Gastroesophageal sphincter (tissue), 4 donors: Measurements from ENCODE around the gene TNFAIP6. TPM values are rescaled to one million over a fixed set of nuclear protein-coding genes. Genes with fewer than 3 reads are reported as not detected.

Source experiments
- ATAC-seq: fragments of 150-250 bp; one replicate; pipeline ENCODE4 v1.9.1; 2016; ENCODE audit warnings: mild to moderate bottlenecking, moderate library complexity
- H3K27ac ChIP-seq, 4 donors: fragments of 200-600 bp; sonication (generic) in 3 of 4; 1 replicate in 3 of 4; 2 replicates in 1 of 4; pipeline ENCODE4 v1.5.1; 2016 to 2019
- H3K27me3 ChIP-seq: fragments of 200-600 bp; sonication (generic); one replicate; pipeline ENCODE4 v1.5.1; 2019
- H3K36me3 ChIP-seq, 2 donors: fragments of 200-600 bp; sonication (generic); one replicate each; pipeline ENCODE4 v1.5.1; 2019; ENCODE audit warnings: control low read depth in 1 of 2
- H3K4me1 ChIP-seq, 3 donors: fragments of 200-600 bp; sonication (generic); 1 replicate in 2 of 3; 2 replicates in 1 of 3; pipeline ENCODE4 v1.5.1; 2016 to 2019; ENCODE audit warnings: control low read depth in 2 of 3
- H3K4me3 ChIP-seq, 2 donors: fragments of 200-600 bp; sonication (generic); one replicate each; pipeline ENCODE4 v1.5.1; 2019; ENCODE audit warnings: mild to moderate bottlenecking in 1 of 2, moderate library complexity in 1 of 2
- H3K9me3 ChIP-seq, 3 donors: fragments of 200-600 bp; sonication (generic); one replicate each; pipeline ENCODE4 v1.5.1; 2017 to 2019; ENCODE audit warnings: control low read depth in 2 of 3
- EP300 ChIP-seq: sonication (generic); formaldehyde crosslinking; IDR thresholded peaks from one replicate; pipeline ENCODE4 v1.6.1; 2017; ENCODE audit warnings: antibody characterized with exemption, mild to moderate bottlenecking
- POLR2A ChIP-seq, 2 donors: fragments of 450-650 bp; IDR thresholded peaks; one replicate each; pipeline ENCODE4 v1.6.1; 2017; ENCODE audit warnings: antibody characterized with exemption in 2 of 2, mild to moderate bottlenecking in 2 of 2, moderate library complexity in 1 of 2
- POLR2AphosphoS5 ChIP-seq: sonication (generic); formaldehyde crosslinking; IDR thresholded peaks from one replicate; pipeline ENCODE4 v1.6.1; 2017; ENCODE audit warnings: antibody characterized with exemption
- WGBS, 2 donors: methylation state at CpG; one replicate each; pipeline ENCODE4 v1.1.5; 2018; ENCODE audit warnings: low coverage in 1 of 2; 5-methylcytosine and 5-hydroxymethylcytosine counted together
- total RNA-seq, 4 donors: library from RNA; depleted of rRNA; stranded (reverse); fragments of >200 nt; gene quantifications; one replicate each; pipeline ENCODE4 v1.1.0, GENCODE V29; 2016
- TF ChIP-seq, protein P1 (sequence below), 4 experiments: fragments of 200-600 bp in 2 of 4; fragments of 450-650 bp in 2 of 4; sonication (generic) in 1 of 4; IDR thresholded peaks; one replicate each; pipeline ENCODE4 v1.5.1; 2017 to 2019; ENCODE audit warnings: antibody characterized with exemption in 4 of 4, mild to moderate bottlenecking in 2 of 4, moderate library complexity in 2 of 4

TNFAIP6 gene
- total RNA-seq, 4 donors from 2014 or later, result 1.1 to 12.5 (median 5.5) TPM

DNA sequence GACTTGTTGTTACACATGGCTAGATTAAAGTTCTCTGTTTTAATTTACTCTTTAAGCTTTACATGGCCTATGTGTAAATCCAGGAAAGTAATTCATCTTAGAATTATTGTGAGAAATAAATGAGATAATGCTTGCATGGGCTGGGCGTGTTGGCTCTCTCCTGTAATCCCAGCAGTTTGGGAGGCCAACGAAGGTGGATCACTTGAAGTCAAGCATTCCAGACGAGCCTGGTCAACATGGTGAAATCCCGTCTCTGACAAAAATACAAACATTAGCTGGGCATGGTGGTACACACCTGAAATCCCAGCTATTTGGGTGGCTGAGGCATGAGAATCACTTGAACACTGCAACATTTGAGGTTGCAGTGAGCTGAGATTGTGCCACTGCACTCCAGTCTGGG lies 48.0 kb downstream of the TNFAIP6 start:
- no peak for ATAC-seq
- 85% methylated on average over 4 of the region's 4 CpGs; no CpG with 5 or more reads in 1 of the 2 donors for WGBS, 2 donors
- no peaks in the 10 kb centered on the region for H3K36me3 ChIP-seq
- no peaks in the 10 kb centered on the region for H3K27me3 ChIP-seq
- H3K27ac ChIP-seq, result no peak overlapping the region
- H3K4me3 ChIP-seq, result no peak overlapping the region
- TF ChIP-seq POLR2A (IDR thresholded peaks at IDR 0.05) (no peak), POLR2AphosphoS5 (no peak), EP300 (no peak)
- TF ChIP-seq, protein P1, sequence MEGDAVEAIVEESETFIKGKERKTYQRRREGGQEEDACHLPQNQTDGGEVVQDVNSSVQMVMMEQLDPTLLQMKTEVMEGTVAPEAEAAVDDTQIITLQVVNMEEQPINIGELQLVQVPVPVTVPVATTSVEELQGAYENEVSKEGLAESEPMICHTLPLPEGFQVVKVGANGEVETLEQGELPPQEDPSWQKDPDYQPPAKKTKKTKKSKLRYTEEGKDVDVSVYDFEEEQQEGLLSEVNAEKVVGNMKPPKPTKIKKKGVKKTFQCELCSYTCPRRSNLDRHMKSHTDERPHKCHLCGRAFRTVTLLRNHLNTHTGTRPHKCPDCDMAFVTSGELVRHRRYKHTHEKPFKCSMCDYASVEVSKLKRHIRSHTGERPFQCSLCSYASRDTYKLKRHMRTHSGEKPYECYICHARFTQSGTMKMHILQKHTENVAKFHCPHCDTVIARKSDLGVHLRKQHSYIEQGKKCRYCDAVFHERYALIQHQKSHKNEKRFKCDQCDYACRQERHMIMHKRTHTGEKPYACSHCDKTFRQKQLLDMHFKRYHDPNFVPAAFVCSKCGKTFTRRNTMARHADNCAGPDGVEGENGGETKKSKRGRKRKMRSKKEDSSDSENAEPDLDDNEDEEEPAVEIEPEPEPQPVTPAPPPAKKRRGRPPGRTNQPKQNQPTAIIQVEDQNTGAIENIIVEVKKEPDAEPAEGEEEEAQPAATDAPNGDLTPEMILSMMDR (IDR thresholded peaks at IDR 0.05), result no peak
- peaks cover 0 to 6% (median 0%) of the 10 kb centered on the region in 3 donors for H3K4me1 ChIP-seq
- no peaks in the 10 kb centered on the region for H3K9me3 ChIP-seq

DNA sequence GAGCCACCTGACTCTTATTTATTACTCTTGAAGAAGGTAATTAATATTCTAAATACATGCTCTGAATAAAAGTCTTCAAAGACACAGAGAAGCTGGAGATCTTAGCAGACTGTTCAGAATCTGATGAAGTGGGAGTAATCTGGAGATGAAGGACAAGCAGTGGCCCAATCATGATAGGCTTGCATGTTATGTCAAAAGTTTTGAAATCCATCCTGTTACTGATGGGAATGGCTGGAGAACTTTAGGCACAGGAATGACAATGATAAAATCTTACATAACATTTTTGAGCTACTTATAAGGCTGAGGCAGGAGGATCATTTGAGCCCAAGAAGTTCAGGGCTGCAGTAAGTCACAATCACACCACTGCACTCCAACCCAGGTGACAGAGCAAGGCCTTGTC lies 49.9 kb downstream of the TNFAIP6 start:
- H3K27me3 ChIP-seq, result no peaks in the 10 kb centered on the region
- no peaks in the 10 kb centered on the region for H3K9me3 ChIP-seq
- peaks cover 0 to 11% of the 10 kb centered on the region in 2 donors for H3K36me3 ChIP-seq
- no peak for ATAC-seq
- no peak for TF ChIP-seq POLR2AphosphoS5
- TF ChIP-seq, protein P1 (IDR thresholded peaks at IDR 0.05), result no peak
- TF ChIP-seq POLR2A (IDR thresholded peaks at IDR 0.05), result no peak
- no peak for TF ChIP-seq EP300
- H3K4me3 ChIP-seq, result no peak overlapping the region
- H3K27ac ChIP-seq, result no peak overlapping the region
- peaks cover 0 to 23% (median 9%) of the 10 kb centered on the region in 3 donors for H3K4me1 ChIP-seq

DNA sequence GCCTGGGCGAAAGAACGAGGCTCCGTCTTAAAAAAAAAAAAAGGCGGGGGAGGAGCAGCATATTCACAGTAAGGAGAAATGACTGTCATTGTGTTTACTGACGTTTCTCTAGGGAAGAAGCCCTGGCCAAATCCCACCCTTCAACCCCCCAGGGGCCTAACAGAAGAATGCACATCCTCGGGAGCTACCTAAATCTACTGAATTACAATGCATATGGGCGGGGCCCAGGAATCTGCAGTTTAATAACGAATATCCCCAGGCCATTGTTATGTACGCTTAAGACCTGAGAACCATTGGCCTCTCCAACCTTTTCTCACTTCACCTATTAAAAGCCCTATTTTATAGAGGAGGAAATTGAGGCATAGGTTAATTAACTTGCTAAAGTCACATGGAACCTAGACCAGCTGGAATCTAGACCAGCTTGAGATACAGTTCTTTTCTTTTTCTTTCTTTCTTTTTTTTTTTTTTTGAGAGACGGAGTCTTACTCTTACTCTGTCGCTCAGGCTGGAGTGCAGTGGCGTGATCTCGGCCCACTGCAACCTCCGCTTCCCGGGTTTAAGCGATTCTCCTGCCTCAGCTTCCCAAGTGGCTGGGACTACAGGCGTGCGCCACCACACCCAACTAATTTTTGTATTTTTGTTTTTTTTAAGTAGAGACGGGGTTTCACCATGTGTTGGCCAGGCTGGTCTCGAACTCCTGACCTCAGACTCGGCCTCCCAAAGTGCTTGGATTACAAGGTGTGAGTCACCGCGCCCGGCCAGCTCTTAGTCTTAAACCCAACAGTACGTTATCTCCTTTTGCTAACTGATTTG lies 51.6 kb downstream of the TNFAIP6 start:
- Histone ChIP-seq H3K27ac (peak overlapping the region in 3 of 4 donors; percentile 90 to 96 (median 92)), H3K9me3 (no peaks in the 10 kb centered on the region), H3K4me3 (peak overlapping the region in 1 of 2 donors; percentile 97), H3K4me1 (peaks cover 0 to 39% (median 9%) of the 10 kb centered on the region in 3 donors), H3K27me3 (no peaks in the 10 kb centered on the region), H3K36me3 (peaks cover 0 to 28% of the 10 kb centered on the region in 2 donors)
- TF ChIP-seq EP300, result no peak
- TF ChIP-seq POLR2A (IDR thresholded peaks at IDR 0.05), result no peak
- TF ChIP-seq, protein P1 (IDR thresholded peaks at IDR 0.05), result no peak
- TF ChIP-seq POLR2AphosphoS5, result no peak
- WGBS, 2 donors, result 86% methylated on average over 17 to 23 of the region's 25 CpGs
- no peak for ATAC-seq

DNA sequence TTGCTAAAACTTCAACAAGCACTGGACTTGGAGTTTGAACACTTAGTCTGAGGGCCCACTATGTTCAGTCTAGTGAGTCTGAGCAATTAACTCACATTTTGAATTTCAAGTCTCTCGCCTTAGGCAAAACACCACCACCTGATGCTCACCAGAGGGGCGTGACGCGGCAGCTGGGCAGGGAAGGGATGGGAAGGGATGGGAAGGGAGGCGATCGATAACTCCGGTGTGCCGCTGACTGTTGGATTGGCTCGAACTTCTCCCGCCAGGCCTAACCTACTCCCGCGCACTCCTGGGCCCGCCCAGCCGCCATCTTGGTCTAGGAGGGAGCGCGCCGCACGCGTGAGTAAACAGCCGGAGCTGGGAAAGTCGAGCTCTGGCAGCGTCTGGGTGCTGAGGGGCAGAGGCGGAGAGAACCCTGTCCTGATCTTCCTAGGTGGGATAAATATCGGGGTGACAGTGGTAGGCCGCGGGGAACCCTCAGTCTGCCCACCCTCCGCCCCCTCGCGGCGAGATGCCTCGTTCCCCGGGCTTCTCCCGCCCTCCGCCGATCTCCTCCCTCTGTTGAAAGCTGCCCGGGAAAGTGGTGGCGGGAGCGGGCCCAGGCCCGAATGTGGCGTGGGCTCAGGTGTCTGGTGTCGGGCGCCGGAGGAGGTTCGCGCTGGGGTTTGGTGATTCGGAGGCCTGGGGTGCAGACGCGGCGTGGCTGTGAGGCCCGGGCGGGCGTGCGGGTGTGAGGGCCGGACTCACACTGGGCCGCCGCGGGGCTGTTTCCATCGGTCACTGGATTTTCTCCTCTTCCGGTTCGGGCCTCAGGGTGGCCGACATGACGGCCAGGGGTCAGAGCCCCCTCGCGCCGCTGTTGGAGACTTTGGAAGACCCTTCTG lies 52.5 kb downstream of the TNFAIP6 start, which contains the start of gene RIF1:
Gene RIF1 (plus strand): TSS at position 302 of the 884 bp plus-strand sequence. CDS start 522 bp downstream, at position 824.
- no peak for TF ChIP-seq EP300
- peak; percentile 32 for TF ChIP-seq POLR2AphosphoS5
- TF ChIP-seq, protein P1 (IDR thresholded peaks at IDR 0.05), result peak; percentile 24 to 78 (median 64)
- TF ChIP-seq POLR2A (IDR thresholded peaks at IDR 0.05), result peak; percentile 11 to 20
- H3K27me3 ChIP-seq, result no peaks in the 10 kb centered on the region
- peaks cover 0 to 36% of the 10 kb centered on the region in 2 donors for H3K36me3 ChIP-seq
- no peaks in the 10 kb centered on the region for H3K9me3 ChIP-seq
- 0% methylated on average over 2 of the region's 65 CpGs; no CpG with 5 or more reads in 1 of the 2 donors for WGBS, 2 donors
- H3K27ac ChIP-seq, result peak within 1 kb of the TSS; percentile 56 to 96 (median 91)
- peaks cover 0 to 47% (median 9%) of the 10 kb centered on the region in 3 donors for H3K4me1 ChIP-seq
- ATAC-seq, result peak; percentile 99
- peak within 1 kb of the TSS; percentile 51 to 97 for H3K4me3 ChIP-seq
